ENCODE data around the gene GRIN2C. TPM values are rescaled to one million over a fixed set of nuclear protein-coding genes. Genes with fewer than 3 reads are reported as not detected.

Gene GRIN2C
- polyA plus RNA-seq, 12 donors = 0.48 to 1.1 (median 0.87) TPM; not detected in 2

DNA sequence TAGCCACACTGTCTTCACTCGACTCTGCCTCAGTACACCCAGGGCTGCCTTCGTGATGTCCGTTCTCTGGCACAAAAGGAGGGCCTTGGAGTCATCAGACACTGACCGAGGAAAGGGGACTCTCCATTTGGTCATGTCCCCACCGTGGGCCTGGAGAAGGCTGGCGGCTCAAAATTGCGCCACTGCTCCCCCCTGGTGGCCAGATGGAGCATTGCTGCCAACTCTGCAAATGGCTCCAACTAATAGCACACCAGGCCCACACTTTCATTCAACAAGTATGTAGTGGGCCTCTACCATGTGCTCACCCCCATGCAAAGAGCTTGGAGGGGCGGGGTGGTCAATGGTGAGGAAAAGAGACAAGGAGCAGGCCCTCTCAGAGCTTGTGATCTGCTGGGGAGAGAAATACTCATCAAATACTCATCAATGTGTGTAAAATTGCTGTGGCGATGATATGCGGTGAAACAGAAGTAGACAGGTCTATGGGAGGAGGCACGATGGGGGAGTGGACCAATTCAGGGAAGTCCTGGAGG, 5.2 kb upstream of the GRIN2C start:
- peak; percentile 86 for DNase-seq

DNA sequence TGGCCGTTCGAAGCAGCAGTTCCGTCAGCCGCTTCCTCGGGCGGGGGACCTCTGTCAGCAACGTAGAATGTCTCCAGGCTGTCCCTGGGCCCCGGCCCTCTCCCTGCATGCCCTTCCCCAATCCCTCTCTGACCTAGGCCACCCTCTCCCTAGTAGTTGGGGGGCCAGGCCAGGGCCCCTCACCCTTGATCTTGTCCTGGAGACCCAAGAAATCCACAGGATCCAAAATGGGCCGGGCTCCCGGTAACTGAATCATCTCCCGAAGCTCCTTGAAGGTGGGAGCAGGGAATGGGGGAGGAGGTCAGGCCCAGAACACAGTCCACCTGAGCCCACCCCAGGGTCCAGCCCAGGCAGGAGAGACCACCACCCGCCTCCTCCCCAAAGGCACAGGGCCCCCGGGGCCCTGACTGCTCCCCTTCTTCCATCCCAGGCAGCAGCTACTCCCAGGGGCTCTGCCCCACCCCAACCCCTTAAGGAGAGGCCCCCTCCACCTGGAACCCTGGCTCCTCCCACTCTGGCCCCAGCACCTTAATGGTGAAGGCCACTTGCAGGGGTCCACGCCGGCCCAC, 4.7 kb upstream of the GRIN2C start:
- DNase-seq = no peak

DNA sequence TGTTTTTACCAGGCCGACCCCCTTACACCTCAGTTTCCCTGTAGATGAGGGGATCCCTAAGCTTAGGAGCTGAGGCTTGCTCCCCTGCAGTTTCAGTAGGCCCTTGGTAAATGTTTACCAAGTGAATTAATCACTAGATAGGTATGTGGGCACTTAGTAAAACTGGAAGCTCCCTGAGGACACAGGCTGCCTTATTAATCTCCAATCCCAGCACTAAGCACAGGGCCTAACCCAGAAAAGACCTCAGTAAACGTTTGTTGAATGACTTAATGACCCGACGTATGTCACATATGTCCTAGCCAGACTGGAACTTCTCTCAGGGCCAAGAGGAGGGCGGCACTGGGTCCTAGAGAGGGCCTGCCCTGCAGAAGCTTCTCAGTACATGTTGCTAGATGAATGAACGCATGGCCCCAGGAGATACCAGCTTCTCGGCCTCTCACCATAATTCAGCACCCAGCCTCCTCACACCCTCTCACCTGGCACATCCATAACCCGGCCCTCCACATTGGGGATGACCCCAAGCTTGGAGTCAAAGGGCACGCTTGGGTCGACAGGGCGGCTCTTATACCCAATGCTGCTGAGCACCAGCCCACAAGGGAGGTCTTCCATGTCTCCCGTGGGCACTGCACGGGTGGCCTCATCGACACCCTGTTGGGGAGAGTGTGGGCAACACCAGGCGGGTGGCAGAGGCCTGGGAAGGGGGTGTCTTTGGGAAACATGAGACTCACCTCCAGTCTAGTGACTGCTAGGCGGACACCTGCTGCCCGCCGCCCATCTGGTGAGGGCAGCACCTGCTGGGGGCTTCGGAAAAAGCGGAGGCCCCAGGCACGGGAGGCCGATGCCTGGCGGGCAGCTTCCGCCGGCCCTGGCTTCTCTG, 4.0 kb upstream of the GRIN2C start:
- DNase-seq = no peak

DNA sequence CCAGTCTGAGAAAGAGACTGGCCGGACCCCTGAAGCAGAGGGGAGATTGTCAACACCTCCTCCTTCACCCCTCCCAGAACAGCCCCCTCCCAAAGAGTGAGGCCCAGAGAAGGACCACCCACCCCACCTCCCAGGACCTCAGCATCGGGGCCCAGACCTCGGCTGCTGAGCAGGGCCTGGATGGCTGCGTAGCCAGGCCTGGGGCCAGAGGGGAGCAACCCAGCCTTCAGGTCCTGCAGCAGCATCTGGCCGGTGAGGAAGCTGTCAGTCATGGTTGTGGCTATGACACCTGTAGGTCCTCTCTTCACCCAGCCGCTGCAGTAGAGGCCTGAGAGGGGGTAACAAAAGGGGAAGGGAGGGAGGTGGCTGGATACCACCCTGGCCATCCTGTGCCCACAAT, 3.2 kb upstream of the GRIN2C start:
- DNase-seq = no peak

DNA sequence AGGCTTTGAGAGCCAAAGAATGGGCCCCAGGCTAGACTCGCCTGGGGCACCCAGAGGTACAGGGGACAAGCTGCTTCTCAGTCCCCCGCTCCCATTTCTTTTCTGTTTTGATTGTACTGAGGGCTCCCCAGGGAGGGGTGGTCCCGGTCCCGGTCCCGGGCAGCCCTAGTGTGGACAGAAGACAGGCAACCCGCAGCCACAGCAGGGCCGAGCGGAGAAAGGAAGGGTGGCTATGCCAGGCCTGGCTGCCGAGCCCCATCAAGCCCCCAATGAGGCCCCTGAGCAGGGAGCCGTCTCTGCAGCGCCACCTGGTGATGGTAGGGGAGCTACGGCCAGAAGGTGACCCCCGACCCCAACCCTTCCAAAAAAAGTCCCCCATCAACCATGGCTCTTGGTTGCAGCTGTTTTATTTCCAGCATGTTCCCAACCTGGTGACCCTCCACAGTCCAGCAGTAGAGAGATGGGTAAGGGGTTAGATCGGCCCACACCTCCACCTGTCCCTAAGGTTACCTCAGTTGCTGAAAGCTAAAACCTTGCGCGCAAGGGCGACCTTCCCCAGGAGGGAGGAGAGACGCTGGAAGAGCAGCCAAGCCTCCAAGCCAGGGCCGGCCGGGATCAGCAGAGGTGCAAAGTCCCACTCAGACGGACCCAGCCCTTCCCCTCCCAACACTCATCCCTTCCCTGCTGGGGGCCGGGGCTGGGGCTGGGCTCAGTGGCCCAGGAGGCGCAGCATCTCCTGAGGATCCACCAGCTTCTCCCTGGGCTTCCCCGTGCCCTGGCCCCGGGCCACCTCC, 2.6 kb upstream of the GRIN2C start:
- DNase-seq = no peak

DNA sequence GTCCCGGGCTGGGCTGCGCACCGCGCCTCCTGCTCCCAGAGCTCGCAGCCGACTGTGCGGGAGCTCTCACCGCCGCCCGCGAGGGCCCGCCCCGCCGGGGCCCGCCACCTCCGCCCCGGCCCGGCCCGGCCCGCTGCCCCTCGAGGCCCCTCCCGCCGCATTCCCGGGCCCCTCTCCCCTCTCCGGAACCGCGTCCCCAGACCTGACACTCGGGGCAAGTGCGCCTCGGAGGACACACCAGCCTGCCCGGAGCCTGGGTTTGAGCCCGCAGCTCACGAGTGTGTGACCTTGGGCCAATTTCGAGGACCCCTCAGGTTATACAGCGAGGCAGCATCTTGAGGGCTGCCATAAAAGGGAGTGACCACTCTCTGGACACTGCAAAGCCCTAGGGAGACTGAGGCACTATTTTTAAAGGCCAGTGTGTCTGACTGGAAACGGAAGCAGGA, 2.0 kb upstream of the GRIN2C start:
- no peak for DNase-seq

DNA sequence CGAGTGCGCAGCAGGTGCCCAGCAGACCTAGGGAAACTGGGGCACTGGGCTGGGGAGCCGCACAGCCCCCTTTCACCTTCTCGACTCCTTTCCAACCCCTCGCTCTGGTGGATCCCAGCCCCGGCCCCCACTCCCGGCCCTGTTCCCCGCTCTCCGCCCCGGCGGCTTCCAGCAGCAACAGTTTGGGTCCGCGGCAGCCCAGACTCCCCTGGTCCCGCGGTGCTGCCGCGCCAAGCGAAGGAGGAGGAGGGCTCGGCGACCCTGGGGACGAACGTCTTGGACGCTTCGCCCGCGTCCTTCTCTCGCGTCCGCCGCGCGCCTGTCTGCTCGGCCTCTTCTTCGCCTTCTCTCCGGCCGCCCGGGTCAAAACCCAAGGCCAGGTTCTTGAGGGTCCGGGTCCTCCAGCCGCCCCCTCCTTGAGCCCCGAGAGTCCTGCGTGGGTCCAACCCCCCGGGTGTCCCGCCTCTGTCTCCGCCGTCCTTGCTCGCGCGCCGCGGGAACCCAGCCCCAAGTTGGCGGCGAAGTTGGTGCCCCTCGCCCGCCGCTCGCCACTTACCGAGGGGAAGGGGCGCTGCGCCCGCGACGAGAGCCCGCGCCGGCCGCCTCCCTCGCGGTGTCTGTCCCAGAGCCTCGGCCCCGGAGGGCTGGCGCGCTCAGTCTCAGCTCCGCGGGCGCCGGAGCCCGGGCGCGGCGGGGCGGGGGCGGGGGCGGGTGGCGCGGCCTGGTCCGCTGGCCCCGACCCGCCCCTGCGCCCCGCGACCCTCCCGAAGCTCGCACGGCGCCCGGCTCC, 1.4 kb upstream of the GRIN2C start:
- DNase-seq = no peak

DNA sequence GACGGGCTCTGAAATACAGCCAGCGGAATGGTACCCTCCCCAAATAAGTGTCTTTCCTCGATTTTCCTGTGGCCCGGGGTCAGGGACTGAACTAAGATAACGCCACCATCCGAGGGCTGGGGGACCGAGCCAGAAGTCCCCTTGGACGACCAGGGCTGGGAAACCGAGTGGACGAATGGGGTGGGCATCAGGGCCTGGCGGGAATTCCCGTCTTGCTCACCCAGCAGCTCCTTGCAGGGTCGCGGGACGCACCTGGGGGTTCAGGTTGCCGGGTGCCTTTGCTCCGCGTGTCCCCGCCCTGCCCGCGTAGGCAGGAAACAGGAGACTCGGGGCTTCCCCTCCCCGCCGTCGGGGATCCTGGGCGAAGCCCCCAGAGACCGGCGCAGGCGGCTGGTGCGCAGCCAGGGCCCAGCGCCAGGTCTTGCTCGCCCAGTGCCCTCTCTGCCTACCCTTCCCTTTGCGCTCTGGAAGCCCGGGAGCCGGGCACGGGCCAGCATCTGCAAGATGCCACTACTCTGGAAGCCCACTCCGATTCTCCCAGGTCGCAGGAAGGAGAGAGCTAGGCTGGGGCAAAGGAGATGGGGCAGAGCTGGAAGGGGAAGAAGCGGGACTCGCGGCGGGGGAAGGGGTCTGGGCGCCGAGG, 665 bp upstream of the GRIN2C start:
- no peak for DNase-seq

DNA sequence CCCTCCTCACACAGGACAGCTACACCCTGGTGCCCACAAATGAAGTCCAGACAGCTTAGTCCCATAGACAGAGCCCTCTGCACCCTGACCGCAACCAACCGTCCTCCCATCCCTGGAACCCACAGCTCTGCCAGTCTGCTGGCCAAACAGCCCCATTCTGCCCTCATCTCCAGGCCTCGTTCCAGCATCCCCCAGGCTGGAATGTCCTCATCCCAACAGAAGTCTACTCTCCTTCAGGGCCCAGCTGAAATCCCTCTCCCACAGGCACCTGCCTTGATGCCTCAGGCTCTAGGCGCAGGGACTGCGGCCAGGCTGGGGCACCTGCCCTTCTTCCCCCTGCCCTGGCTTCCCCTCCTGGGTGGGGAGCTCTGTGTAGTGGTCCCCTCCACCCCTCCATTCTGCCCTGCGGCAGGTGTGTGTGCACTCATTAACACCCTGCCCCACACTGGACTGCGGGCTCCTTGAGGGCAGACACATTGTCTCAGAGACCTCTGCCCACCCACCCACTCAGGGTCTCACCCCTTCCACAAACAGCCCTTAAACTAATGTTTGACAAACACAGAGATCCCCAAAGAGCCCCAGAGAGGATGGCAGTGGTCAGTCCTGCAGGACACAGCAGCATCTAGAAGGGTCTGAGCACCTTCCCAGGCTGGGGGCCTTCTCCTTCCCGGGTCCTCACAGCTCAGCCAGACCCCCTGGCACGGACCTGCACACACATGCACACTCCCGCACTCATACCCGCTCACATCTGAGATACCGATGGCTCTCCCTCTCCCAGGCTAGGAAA, 820 bp downstream of the GRIN2C start:
- no peak for DNase-seq

DNA sequence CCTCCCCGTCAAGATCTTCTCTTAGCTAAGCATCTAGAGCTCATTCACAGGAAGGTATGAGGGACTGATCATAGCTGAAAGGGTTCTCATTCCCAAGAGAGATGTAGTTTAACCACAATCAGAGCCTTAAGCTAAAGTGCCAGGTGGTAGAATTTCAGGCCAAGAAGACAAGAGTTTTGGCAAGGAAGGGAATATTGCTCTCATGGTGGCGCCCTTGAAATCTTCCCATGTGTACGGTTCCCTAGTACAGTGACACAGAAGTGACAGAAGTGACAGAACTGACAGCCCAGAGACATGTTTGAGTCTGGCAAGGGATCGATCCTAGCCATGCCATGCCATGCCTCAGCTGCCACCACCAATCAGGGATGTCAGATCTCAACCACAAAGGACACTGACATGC, 2.5 kb downstream of the GRIN2C start:
- DNase-seq = no peak

DNA sequence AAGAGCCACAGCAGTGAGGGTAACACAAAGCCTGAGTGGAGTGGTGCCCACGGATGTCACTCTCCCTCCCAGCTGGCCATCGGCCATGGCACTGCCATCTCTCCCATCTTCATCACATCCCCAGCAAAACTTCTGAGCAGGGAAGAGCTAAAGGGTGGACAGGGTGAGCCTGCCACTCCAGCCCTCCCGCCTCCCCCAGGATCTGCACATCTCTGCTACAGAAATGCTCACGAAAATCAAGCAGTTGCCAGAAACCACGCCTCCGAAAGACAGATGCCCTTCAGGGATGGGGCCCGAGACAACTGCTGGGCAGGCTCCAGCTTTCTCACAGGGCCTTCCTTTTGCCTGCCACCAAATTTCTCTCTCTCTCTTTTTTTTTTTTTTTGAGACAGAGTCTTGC, 3.6 kb downstream of the GRIN2C start:
- DNase-seq = no peak

DNA sequence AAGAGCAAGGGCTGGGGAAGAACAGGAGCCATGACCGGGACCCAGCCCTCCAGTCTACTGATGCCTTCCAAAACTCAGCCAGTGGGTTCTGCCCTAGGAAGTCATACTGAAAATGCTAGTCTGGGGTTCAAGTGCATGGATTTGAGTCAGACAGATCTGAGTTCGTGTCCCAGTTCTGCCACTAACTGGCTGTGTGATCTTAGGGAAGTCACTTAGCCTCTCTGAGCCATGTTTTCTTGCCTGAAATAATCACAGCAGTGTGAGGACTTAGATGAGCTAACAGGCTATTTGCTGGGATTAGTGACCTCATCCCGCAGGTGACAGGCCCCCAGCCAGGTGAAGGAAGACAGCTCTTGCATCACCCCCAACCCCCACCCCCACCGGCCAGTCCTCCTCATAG, 4.4 kb downstream of the GRIN2C start:
- DNase-seq = no peak

DNA sequence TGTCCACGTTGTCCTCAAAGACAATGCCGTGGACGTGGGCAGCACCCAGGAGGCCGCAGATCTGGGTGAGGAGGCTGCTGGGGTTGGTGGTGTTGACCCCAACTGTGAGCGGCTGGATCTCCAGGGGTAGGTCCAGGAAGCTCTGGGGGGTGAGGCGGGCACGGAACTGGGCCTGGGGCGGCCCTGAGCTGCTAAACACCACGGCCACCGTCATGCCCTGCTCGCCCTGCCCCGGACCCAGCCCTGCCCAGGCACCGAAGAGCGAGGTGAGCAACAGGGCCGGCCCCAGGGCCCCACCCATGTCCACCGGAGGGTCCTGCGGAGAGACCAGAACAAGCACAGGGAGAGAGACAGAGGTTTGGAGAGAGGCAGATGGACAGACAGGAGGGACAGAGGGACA, 4.9 kb downstream of the GRIN2C start:
- DNase-seq = no peak

DNA sequence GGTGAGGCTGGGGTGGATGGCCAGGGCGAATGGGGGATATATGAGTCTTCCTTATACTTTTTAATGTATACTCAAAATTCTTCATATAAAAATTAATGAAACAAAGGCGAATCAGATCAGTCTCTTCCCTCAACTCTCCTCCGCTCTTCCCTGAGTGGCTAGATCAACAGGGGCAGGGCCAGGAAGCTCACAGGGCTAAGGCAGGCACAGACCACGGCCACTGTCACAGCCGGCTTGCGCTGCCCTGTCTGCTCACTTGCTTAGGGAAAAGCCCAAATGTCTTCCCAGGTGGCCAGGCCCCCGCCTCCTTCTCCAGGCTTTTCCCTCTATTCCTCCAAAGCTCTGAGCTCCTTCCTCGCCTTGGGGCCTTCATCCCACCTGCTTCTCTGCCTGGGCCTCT, 6.0 kb downstream of the GRIN2C start:
- DNase-seq = no peak

DNA sequence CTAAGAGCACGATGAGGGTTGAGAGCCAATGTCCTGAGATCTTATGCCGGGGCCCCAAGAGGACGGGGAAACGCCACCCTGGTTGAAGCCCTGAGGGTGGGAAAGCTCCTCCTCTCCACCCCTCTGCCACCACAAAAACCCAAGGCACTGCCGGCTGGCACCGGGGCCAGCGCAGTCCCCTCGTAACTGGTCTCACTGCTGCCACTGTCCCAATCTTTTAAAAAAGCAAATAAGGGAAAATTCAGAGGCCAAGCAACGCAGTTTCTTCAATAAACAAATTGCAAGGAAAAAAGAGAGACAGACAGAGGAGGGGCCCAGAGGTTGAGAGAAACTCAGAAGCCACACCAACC, 6.7 kb downstream of the GRIN2C start:
- no peak for DNase-seq

DNA sequence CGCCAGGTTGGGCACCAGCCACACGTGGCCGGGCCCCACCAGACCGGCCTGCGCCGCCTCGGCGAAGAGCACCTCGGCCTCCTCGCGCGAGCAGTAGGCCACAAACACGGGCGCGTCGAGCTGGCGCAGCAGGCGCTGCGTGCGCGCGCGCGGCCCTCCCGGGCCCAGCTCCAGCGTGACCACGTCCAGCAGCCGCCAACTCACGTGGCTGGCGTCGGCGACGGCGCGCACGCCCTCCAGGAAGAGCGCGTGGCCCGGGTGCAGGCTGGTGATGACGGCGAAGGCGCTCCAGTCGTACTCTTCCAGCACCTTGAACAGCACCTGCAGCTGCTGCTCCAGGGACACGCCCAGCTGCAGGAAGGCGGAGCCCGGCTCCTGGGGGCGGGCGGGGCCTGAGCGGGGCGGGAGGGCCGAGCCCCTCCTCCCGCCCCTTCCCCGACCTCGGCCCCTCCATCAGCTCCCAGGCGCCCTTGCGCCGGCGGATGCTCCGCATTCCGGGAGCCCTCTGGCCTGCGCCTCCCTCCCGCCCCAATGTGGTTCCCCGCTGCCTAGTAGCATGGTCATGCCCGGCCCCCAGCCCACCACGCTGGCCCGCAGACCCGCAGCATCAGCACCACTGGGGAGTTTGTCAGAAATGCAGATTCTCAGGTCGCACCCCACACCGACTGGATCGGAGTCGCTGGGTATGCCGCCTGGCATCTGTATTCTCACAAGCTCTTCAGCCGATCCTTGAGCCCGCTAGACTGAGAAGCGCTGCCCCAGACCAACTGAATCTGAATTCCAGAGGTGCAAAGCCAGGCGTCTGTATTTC, 7.2 kb downstream of the GRIN2C start:
- DNase-seq = no peak

DNA sequence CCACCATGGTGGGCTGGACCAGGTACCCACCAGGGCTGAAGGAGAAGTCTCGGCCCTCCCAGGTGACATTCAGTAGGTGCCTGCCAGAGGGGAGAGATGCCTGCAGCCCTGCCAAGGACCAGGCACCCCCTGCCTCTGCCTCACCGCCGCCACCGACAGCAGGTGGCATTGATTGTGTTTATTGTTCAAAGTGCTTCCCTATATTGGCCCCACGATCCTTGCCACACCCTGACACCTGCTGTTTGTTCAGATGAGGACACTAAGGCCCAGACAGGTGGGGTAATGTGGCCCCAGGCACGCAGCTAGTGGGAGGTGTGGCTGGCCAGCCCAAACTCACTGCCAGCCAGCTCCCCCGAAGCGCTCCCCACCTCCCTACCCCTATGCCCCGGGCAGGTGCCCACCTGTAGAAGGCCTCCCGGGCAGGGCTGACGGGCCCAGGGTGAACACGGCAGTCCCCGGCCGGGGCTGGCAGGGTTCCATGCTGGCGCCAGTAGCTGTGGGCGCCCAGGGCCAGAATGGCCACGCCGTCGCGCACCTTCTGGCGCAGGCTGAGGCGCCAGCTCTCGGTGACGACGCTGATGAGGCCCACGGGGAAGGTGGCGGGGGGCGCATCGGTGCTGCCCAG, 8.0 kb downstream of the GRIN2C start:
- no peak for DNase-seq

DNA sequence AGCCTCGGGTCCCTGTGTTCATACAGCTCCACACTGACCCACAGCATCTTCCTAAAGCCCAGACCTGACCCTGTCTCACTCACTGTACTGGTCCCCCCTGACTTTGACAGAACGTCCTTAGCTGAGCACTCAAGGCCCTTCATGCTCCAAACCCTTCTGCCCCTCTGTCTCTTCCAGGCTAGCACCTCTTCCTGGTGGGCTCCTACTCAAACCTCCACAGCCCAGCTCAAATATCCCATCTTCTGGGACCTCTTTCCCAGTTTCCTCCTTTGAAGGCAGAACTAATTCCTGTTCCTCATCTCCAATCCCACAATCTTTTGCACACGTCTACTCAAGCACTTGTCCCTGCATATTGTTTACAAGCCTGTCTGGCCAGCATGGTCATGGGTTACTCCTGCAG, 8.8 kb downstream of the GRIN2C start:
- no peak for DNase-seq

DNA sequence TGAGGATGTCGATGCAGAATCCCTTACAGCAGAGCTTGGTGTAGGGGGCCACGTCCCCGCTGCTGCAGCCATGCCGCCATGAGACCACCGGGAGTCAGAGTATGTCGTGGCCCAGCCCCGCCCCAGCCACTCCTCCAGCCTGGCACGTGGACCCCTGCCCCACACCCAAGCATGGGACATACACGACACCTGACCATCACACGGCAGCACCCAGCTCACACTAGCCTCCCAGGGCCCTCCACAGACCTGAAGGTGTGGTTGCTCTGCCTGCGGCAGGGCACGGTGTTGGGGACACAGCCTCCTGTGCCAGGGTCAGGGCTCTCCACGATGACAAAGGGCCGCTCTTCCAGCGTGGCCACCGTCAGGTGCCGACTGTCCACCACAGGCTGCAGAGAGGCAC, 9.4 kb downstream of the GRIN2C start:
- DNase-seq = no peak

Data from muscle of arm (tissue), 12 donors.